H1 (cell line): Measurements from ENCODE around the gene USP13. TPM values are rescaled to one million over a fixed set of nuclear protein-coding genes. Genes with fewer than 3 reads are reported as not detected.
A peak's percentile ranks its signal among the peaks of the same experiment; 100 is the strongest.

Experiments
- CTCF ChIA-PET: fragments of 300-600 bp; sonication (Branson Sonifier 250); formaldehyde crosslinking; loops from one replicate; lab custom pipeline; 2021; ENCODE audit not compliant: partially characterized antibody; lab: Charles Lee
- POLR2A ChIA-PET: fragments of 300-600 bp; sonication (Branson Sonifier 250); formaldehyde crosslinking; loops from one replicate; lab custom pipeline; 2021; ENCODE audit warnings: inconsistent platforms; ENCODE audit not compliant: partially characterized antibody; lab: Charles Lee
- DNase-seq, 2 experiments: peaks; one replicate each; pipeline versions ENCODE4 v3.0.0 to v3.0.0-alpha.2; 2010 to 2022; ENCODE audit warnings: low spot score in 2 of 2, low read depth in 1 of 2, mixed read lengths in 1 of 2
- FAIRE-seq: peaks from 2 replicates; lab custom pipeline; 2011; peaks lifted over from hg19 to GRCh38; lab: Jason Lieb, UNC
- H2AFZ ChIP-seq: 2 replicates; pipeline ENCODE4 v1.8.1; 2012; ENCODE audit warnings: low read length, inconsistent platforms
- H2AK5ac ChIP-seq: 2 replicates; pipeline ENCODE4 v1.6.1; 2013; ENCODE audit warnings: low read depth, low read length
- H2BK120ac ChIP-seq: replicated peaks from 2 replicates; pipeline ENCODE3; 2013; ENCODE audit warnings: low read depth, low read length, inconsistent platforms
- H2BK12ac ChIP-seq: 2 replicates; pipeline ENCODE4 v1.6.1; 2013; ENCODE audit warnings: low read depth, low read length
- H2BK15ac ChIP-seq: 2 replicates; pipeline ENCODE4 v1.6.1; 2013; ENCODE audit warnings: low read length
- H2BK20ac ChIP-seq: 2 replicates; pipeline ENCODE4 v1.6.1; 2013; ENCODE audit warnings: low read length
- H2BK5ac ChIP-seq: 2 replicates; pipeline ENCODE4 v1.6.1; 2013; ENCODE audit warnings: low read depth, low read length
- H3K14ac ChIP-seq: 2 replicates; pipeline ENCODE4 v1.6.1; 2013; ENCODE audit warnings: inconsistent platforms; ENCODE audit not compliant: insufficient read length
- H3K18ac ChIP-seq: 2 replicates; pipeline ENCODE4 v1.6.1; 2013; ENCODE audit warnings: low read length; ENCODE audit errors: extremely low read depth
- H3K23ac ChIP-seq: 2 replicates; pipeline ENCODE4 v1.6.1; 2013; ENCODE audit warnings: inconsistent platforms; ENCODE audit not compliant: insufficient read length
- H3K23me2 ChIP-seq: 2 replicates; pipeline ENCODE4 v1.6.1; 2013; ENCODE audit warnings: low read depth, low read length
- H3K27ac ChIP-seq: 2 replicates; pipeline ENCODE4 v1.6.1; 2011; ENCODE audit warnings: low read depth, low read length, inconsistent platforms
- H3K27me3 ChIP-seq, 4 experiments: replicated peaks in 1 of 4; 1 replicate in 1 of 4; 2 replicates in 3 of 4; pipeline versions ENCODE4 v1.6.1 to v1.8.1; 2011 to 2013; ENCODE audit warnings: low read length in 3 of 4, mild to moderate bottlenecking in 3 of 4, inconsistent platforms in 2 of 4, mixed read lengths in 2 of 4, moderate library complexity in 1 of 4; ENCODE audit not compliant: control insufficient read depth in 3 of 4, insufficient read depth in 3 of 4; ENCODE audit errors: extremely low read depth in 1 of 4
- H3K36me3 ChIP-seq, 4 experiments: 2 replicates each; pipeline versions ENCODE4 v1.6.1 to v1.8.1; 2011 to 2013; ENCODE audit warnings: mild to moderate bottlenecking in 4 of 4, low read length in 3 of 4, moderate library complexity in 2 of 4, control low read depth in 1 of 4, inconsistent platforms in 1 of 4; ENCODE audit not compliant: insufficient read depth in 4 of 4, control insufficient read depth in 2 of 4
- H3K4ac ChIP-seq: replicated peaks from 2 replicates; pipeline ENCODE3; 2013; ENCODE audit warnings: low read length, low read depth, mixed read lengths, inconsistent platforms; ENCODE audit not compliant: insufficient read length
- H3K4me1 ChIP-seq, 4 experiments: replicated peaks in 1 of 4; 1 replicate in 1 of 4; 2 replicates in 3 of 4; pipeline versions ENCODE4 v1.6.1 to v1.8.1; 2011 to 2013; ENCODE audit warnings: low read length in 3 of 4, inconsistent platforms in 2 of 4, mixed read lengths in 1 of 4; ENCODE audit not compliant: insufficient read depth in 4 of 4, control insufficient read depth in 3 of 4
- H3K4me2 ChIP-seq, 2 experiments: 2 replicates each; pipeline versions ENCODE4 v1.6.1 to v1.8.1; 2011 to 2013; ENCODE audit warnings: low read depth in 2 of 2, low read length in 2 of 2, control low read depth in 1 of 2, inconsistent platforms in 1 of 2, mild to moderate bottlenecking in 1 of 2; ENCODE audit not compliant: insufficient read depth in 1 of 2
- H3K4me3 ChIP-seq, 4 experiments: fragments of 200-600, 300-600 bp in 1 of 4; sonication (generic), shearing (Covaris generic), sonication (Bioruptor Twin) in 1 of 4; 2 replicates each; pipeline versions ENCODE4 v1.5.1 to v1.8.1; 2011 to 2016; ENCODE audit warnings: low read length in 4 of 4, low read depth in 3 of 4, control low read depth in 2 of 4, inconsistent platforms in 2 of 4, mild to moderate bottlenecking in 2 of 4, mixed read lengths in 1 of 4, moderate library complexity in 1 of 4; ENCODE audit not compliant: insufficient read depth in 2 of 4; ENCODE audit errors: extremely low read depth in 1 of 4
- H3K56ac ChIP-seq: replicated peaks from 2 replicates; pipeline ENCODE3; 2013; ENCODE audit warnings: low read depth, mild to moderate bottlenecking, mixed read lengths, low read length, inconsistent platforms; ENCODE audit not compliant: insufficient read length
- H3K79me1 ChIP-seq: 2 replicates; pipeline ENCODE4 v1.6.1; 2013; ENCODE audit warnings: low read depth, low read length, control low read depth
- H3K79me2 ChIP-seq, 2 experiments: 2 replicates each; pipeline versions ENCODE4 v1.6.1 to v1.8.1; 2012 to 2013; ENCODE audit warnings: low read length in 2 of 2, mild to moderate bottlenecking in 2 of 2, inconsistent platforms in 1 of 2; ENCODE audit not compliant: insufficient read depth in 2 of 2, control insufficient read depth in 1 of 2
- H3K9ac ChIP-seq, 4 experiments: replicated peaks in 1 of 4; 1 replicate in 1 of 4; 2 replicates in 3 of 4; pipeline versions ENCODE4 v1.6.1 to v1.8.1; 2011 to 2013; ENCODE audit warnings: low read depth in 3 of 4, low read length in 3 of 4, control low read depth in 2 of 4, mild to moderate bottlenecking in 2 of 4, moderate library complexity in 2 of 4, inconsistent platforms in 1 of 4; ENCODE audit errors: extremely low read depth in 1 of 4
- H3K9me3 ChIP-seq, 2 experiments: 2 replicates each; pipeline versions ENCODE4 v1.6.1 to v1.8.1; 2012 to 2013; ENCODE audit warnings: mild to moderate bottlenecking in 2 of 2, moderate library complexity in 2 of 2, control low read depth in 1 of 2, inconsistent platforms in 1 of 2, low read depth in 1 of 2, low read length in 1 of 2, mixed read lengths in 1 of 2; ENCODE audit not compliant: insufficient read depth in 2 of 2
- H4K20me1 ChIP-seq, 2 experiments: replicated peaks in 1 of 2; 2 replicates each; pipeline versions ENCODE3 to v1.8.1; 2011 to 2013; ENCODE audit warnings: inconsistent platforms in 2 of 2, low read length in 2 of 2, mild to moderate bottlenecking in 1 of 2; ENCODE audit not compliant: insufficient read depth in 2 of 2, control insufficient read depth in 1 of 2
- H4K5ac ChIP-seq: 2 replicates; pipeline ENCODE4 v1.6.1; 2013; ENCODE audit warnings: low read length, low read depth, mixed read lengths, inconsistent platforms; ENCODE audit not compliant: insufficient read length
- H4K8ac ChIP-seq: 2 replicates; pipeline ENCODE4 v1.8.0; 2013; ENCODE audit warnings: mild to moderate bottlenecking, moderate library complexity, low read length, inconsistent platforms; ENCODE audit not compliant: insufficient read depth; ENCODE audit errors: extremely low read depth
- H4K91ac ChIP-seq: replicated peaks from 2 replicates; pipeline ENCODE3; 2013; ENCODE audit warnings: low read length, mixed read lengths, inconsistent platforms; ENCODE audit not compliant: insufficient read length
- HDAC6 ChIP-seq: IDR thresholded peaks from one replicate; pipeline ENCODE4 v1.7.1; 2012; ENCODE audit warnings: low read depth, mild to moderate bottlenecking, inconsistent platforms, low read length, moderate library complexity
- NRF1 ChIP-seq: IDR thresholded peaks from 2 replicates; pipeline ENCODE4 v1.6.1; 2011; ENCODE audit warnings: mild to moderate bottlenecking, low read depth, low read length, improper control_type of control experiment
- SAP30 ChIP-seq: fragments of 300-600 bp; sonication (generic); IDR thresholded peaks from 2 replicates; pipeline ENCODE4 v1.7.1; 2012; ENCODE audit warnings: low read length, moderate library complexity, mild to moderate bottlenecking, inconsistent platforms; ENCODE audit not compliant: insufficient read depth, insufficient replicate concordance
- SIN3A ChIP-seq, 2 experiments: IDR thresholded peaks in 1 of 2; conservative IDR thresholded peaks in 1 of 2; 2 replicates each; pipeline ENCODE4 v1.6.1; 2011 to 2012; ENCODE audit warnings: low read length in 2 of 2, improper control_type of control experiment in 1 of 2, low read depth in 1 of 2, mild to moderate bottlenecking in 1 of 2
- SIX5 ChIP-seq: IDR thresholded peaks from 2 replicates; pipeline ENCODE4 v1.6.1; 2011; ENCODE audit warnings: mild to moderate bottlenecking, low read depth, low read length
- TCF12 ChIP-seq: IDR thresholded peaks from 2 replicates; pipeline ENCODE4 v1.6.1; 2011; ENCODE audit warnings: low read depth, mild to moderate bottlenecking, low read length
- ZNF274 ChIP-seq: IDR thresholded peaks from 2 replicates; pipeline ENCODE4 v1.7.0; 2012; ENCODE audit warnings: low read length, borderline replicate concordance; ENCODE audit errors: extremely low read depth
- WGBS, 2 experiments: shearing (Covaris generic) in 1 of 2; methylation state at CpG; one replicate each; pipeline versions ENCODE4 v1.1.6 to v1.1.7; 2013 to 2015; ENCODE audit warnings: low lambda C conversion rate in 2 of 2, mixed read lengths in 2 of 2, inconsistent platforms in 1 of 2, low coverage in 1 of 2, missing lambda C conversion rate in 1 of 2; ENCODE audit not compliant: insufficient replicate concordance in 2 of 2, insufficient coverage in 1 of 2, insufficient read length in 1 of 2; ENCODE audit errors: extremely low coverage in 1 of 2, missing lambda C conversion rate in 1 of 2; 5-methylcytosine and 5-hydroxymethylcytosine counted together
- polyA plus RNA-seq, 7 experiments: library from polyadenylated mRNA; depleted of rRNA in 3 of 7; stranded (reverse) in 5 of 7; unstranded in 2 of 7; fragments of >200 nt in 5 of 7; fragments of 200-250 nt in 2 of 7; gene quantifications; 1 replicate in 5 of 7; 2 replicates in 1 of 7; 4 replicates in 1 of 7; pipeline versions ENCODE4 v1.2.1 to v1.2.3, GENCODE V29; 2011 to 2013; ENCODE audit warnings: missing spikeins in 2 of 7, mixed read lengths in 2 of 7
- total RNA-seq: library from RNA; stranded (reverse); fragmentation: NEBNext Ultra II Directional; extraction: Animal tissue kit (Norgen Biotek cat#: 25700); gene quantifications from 2 replicates; pipeline ENCODE4 v1.2.1, GENCODE V29; 2021
- TF ChIP-seq, protein P1 (sequence below): IDR thresholded peaks from 2 replicates; pipeline ENCODE4 v1.6.1; 2012; ENCODE audit warnings: low read length, inconsistent platforms

Gene USP13
- total and polyA plus RNA-seq, 2 of the 8 experiments (the other 6 are each of a cell fraction or from before 2014, with no cell fraction given) = 7.9 to 25.9 TPM

DNA sequence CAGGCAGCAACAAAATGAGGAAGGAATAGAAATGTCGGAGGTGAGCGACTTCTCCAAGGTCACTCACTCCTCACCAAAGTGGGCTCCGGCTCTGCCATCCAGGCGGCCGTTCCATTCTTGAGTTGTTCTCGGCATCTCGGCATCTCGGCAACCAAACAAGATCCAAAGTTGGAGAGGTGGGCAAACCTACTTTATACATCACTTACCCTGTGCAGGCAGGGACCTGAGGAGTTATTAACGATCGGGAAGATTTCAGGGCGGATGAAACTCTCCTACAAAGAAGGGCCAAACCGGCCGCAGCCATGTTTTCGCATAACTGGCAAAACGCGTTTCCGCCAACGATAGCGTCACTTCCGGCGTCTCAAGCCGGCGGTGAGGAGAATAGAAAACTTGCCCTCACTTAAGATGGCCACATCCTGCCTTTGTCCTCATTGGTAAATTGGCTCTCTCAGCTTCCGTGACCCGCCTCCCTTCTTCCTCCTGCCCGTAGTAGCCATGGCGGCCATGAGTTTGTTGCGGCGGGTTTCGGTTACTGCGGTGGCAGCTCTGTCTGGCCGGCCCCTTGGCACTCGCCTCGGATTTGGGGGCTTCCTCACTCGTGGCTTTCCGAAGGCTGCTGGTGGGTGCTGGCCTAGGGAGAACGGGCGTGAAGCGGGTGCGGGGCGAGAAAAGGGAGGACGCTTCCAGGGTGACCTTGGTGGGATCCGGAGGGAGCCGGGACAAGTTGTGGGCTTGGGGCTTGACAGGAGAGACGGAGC lies 48.3 kb upstream of the USP13 start, which contains the start of the genes MRPL47 and NDUFB5:
MRPL47 (minus strand) TSS at position 318 of the 758 bp plus-strand sequence; CDS start at position 304, 14 bp downstream.
NDUFB5 (plus strand) TSS at position 474 of the 758 bp plus-strand sequence; CDS start at position 496, 22 bp downstream.
- Histone ChIP-seq H2BK15ac (no peak within 1 kb of the TSS), H3K27me3 (no peaks in the 10 kb centered on the region), H3K4ac (peak within 1 kb of the TSS; percentile 82), H3K27ac (peak within 1 kb of the TSS; percentile 93), H3K4me1 (no peaks in the 10 kb centered on the region), H3K23ac (no peak within 1 kb of the TSS), H2BK5ac (peak within 1 kb of the TSS; percentile 94), H4K8ac (peak within 1 kb of the TSS; percentile 98; the same call in 1 of the 2 replicates), H2BK12ac (peak within 1 kb of the TSS; percentile 90; the same call in 1 of the 2 replicates), H4K5ac (peak within 1 kb of the TSS; percentile 88), H3K36me3 (peaks cover 4 to 34% (median 17%) of the 10 kb centered on the region in 4 experiments; a peak in 6 of 8 replicates), H4K91ac (peak within 1 kb of the TSS; percentile 59), H2AK5ac (no peak within 1 kb of the TSS), H3K9me3 (no peaks in the 10 kb centered on the region), H3K14ac (no peak within 1 kb of the TSS), H3K23me2 (peaks cover 4% of the 10 kb centered on the region), H2BK120ac (no peak within 1 kb of the TSS), H3K9ac (peak within 1 kb of the TSS; percentile 98 to 100 (median 98)), H2AFZ (peak within 1 kb of the TSS; percentile 79), H3K4me3 (peak within 1 kb of the TSS; percentile 81 to 98 (median 98)), H3K79me1 (no peaks in the 10 kb centered on the region), H4K20me1 (no peaks in the 10 kb centered on the region), H3K18ac (peak within 1 kb of the TSS; percentile 91), H2BK20ac (no peak within 1 kb of the TSS), H3K56ac (peak within 1 kb of the TSS; percentile 88), H3K4me2 (peak within 1 kb of the TSS; percentile 79 to 98), H3K79me2 (peaks cover 0 to 46% of the 10 kb centered on the region in 2 experiments; a peak in 2 of 4 replicates)
- DNase-seq (peak; percentile 81 to 92), FAIRE-seq (peak; percentile 68)
- POLR2A ChIA-PET = interaction anchor here (0.7 to 1.4 kb wide), 13 partner anchors 10 to 258 kb away, joined by 3 to 7 read pairs (median 3); partner anchors contain the start of genes MFN1 and USP13
- CTCF ChIA-PET = interaction anchor here (0.6 to 1.2 kb wide), 4 partner anchors 11 to 248 kb away, joined by 3 read pairs; no protein-coding TSS in a partner anchor
- WGBS, 2 experiments = 1% methylated on average over 38 of the region's 45 CpGs; no CpG with 5 or more reads in 1 of the 2 experiments
- TF ChIP-seq ZNF274 (no peak), NRF1 (no peak), TCF12 (no peak), SIN3A (conservative IDR thresholded peaks at IDR 0.05 in 1 of 2, IDR thresholded peaks at IDR 0.05 in 1 of 2; ENCODE audit: low read depth in 1 of 2, low read length in 2 of 2) (peak; percentile 49 to 83; a peak in 3 of 4 replicates), SIX5 (peak; percentile 41), SAP30 (peak; percentile 93), HDAC6 (no peak)
- TF ChIP-seq, protein P1, sequence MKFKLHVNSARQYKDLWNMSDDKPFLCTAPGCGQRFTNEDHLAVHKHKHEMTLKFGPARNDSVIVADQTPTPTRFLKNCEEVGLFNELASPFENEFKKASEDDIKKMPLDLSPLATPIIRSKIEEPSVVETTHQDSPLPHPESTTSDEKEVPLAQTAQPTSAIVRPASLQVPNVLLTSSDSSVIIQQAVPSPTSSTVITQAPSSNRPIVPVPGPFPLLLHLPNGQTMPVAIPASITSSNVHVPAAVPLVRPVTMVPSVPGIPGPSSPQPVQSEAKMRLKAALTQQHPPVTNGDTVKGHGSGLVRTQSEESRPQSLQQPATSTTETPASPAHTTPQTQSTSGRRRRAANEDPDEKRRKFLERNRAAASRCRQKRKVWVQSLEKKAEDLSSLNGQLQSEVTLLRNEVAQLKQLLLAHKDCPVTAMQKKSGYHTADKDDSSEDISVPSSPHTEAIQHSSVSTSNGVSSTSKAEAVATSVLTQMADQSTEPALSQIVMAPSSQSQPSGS = peak; percentile 61
